MM.1S (cell line): ENCODE results near the gene KRTAP5-3.

Source experiments
- DNase-seq: peaks from one replicate; pipeline ENCODE4 v3.0.0-alpha.2; 2015
- H2AFZ ChIP-seq: fragments of 300-600 bp; sonication (generic); 2 replicates; pipeline ENCODE4 v1.6.0; 2016; ENCODE audit warnings: antibody characterized with exemption, low read length
- H3F3A ChIP-seq: fragments of 300-600 bp; sonication (generic); 2 replicates; pipeline ENCODE4 v1.6.1; 2016; ENCODE audit warnings: mild to moderate bottlenecking, antibody characterized with exemption, low read length, moderate library complexity, mixed read lengths; ENCODE audit not compliant: insufficient read depth
- H3K27ac ChIP-seq: fragments of 300-600 bp; sonication (generic); 2 replicates; pipeline ENCODE4 v1.5.1; 2016; ENCODE audit warnings: mild to moderate bottlenecking, low read length
- H3K27me3 ChIP-seq: fragments of 300-600 bp; sonication (generic); replicated peaks from 2 replicates; pipeline ENCODE4 v1.6.0; 2016; ENCODE audit warnings: low read length; ENCODE audit not compliant: insufficient read depth
- H3K36me3 ChIP-seq: fragments of 300-600 bp; sonication (generic); replicated peaks from 2 replicates; pipeline ENCODE4 v1.6.1; 2016; ENCODE audit warnings: mild to moderate bottlenecking, low read length, mixed read lengths; ENCODE audit not compliant: insufficient read depth
- H3K4me1 ChIP-seq: fragments of 300-600 bp; sonication (generic); 2 replicates; pipeline ENCODE4 v1.6.1; 2016; ENCODE audit warnings: low read length, mixed read lengths
- H3K4me2 ChIP-seq: fragments of 300-600 bp; sonication (generic); 2 replicates; pipeline ENCODE4 v1.6.0; 2016; ENCODE audit warnings: low read depth, low read length
- H3K4me3 ChIP-seq: fragments of 300-600 bp; sonication (generic); 2 replicates; pipeline ENCODE4 v1.5.1; 2016; ENCODE audit warnings: low read length, mixed read lengths
- H3K79me2 ChIP-seq: fragments of 300-600 bp; sonication (generic); 2 replicates; pipeline ENCODE4 v1.6.1; 2016; ENCODE audit warnings: mixed run types, low read length, mixed read lengths
- H3K9ac ChIP-seq: fragments of 300-600 bp; sonication (generic); 2 replicates; pipeline ENCODE4 v1.6.1; 2016; ENCODE audit warnings: low read length, mixed read lengths
- H3K9me2 ChIP-seq: fragments of 300-600 bp; sonication (generic); replicated peaks from 2 replicates; pipeline ENCODE4 v1.6.1; 2016; ENCODE audit warnings: mild to moderate bottlenecking, low read length, mixed read lengths; ENCODE audit not compliant: insufficient read depth
- H3K9me3 ChIP-seq: fragments of 300-600 bp; sonication (generic); replicated peaks from 2 replicates; pipeline ENCODE4 v1.6.1; 2016; ENCODE audit warnings: mild to moderate bottlenecking, low read length, mixed read lengths; ENCODE audit not compliant: insufficient read depth
- H4K20me1 ChIP-seq: fragments of 300-600 bp; sonication (generic); 2 replicates; pipeline ENCODE4 v1.6.1; 2016; ENCODE audit warnings: mild to moderate bottlenecking, low read length, moderate library complexity, mixed read lengths; ENCODE audit not compliant: insufficient read depth
- EZH2 ChIP-seq: fragments of 300-600 bp; sonication (generic); optimal IDR thresholded peaks from 2 replicates; pipeline ENCODE3; 2017; ENCODE audit warnings: low read depth, mild to moderate bottlenecking, antibody characterized with exemption, low read length, mixed read lengths
- EZH2phosphoT487 ChIP-seq: fragments of 300-600 bp; sonication (generic); IDR thresholded peaks from 2 replicates; pipeline ENCODE4 v1.6.1; 2018; ENCODE audit warnings: antibody characterized with exemption, low read length
- TF ChIP-seq, protein P1 (sequence below): fragments of 300-600 bp; sonication (generic); IDR thresholded peaks from 2 replicates; pipeline ENCODE4 v1.5.1; 2016; ENCODE audit warnings: antibody characterized with exemption, low read length, mixed read lengths

KRTAP5-3 gene

GRCh38 chr11:1564535-1565172, 43.6 kb downstream of the KRTAP5-3 start:
- no peak overlapping the region for H2AFZ ChIP-seq

DNA sequence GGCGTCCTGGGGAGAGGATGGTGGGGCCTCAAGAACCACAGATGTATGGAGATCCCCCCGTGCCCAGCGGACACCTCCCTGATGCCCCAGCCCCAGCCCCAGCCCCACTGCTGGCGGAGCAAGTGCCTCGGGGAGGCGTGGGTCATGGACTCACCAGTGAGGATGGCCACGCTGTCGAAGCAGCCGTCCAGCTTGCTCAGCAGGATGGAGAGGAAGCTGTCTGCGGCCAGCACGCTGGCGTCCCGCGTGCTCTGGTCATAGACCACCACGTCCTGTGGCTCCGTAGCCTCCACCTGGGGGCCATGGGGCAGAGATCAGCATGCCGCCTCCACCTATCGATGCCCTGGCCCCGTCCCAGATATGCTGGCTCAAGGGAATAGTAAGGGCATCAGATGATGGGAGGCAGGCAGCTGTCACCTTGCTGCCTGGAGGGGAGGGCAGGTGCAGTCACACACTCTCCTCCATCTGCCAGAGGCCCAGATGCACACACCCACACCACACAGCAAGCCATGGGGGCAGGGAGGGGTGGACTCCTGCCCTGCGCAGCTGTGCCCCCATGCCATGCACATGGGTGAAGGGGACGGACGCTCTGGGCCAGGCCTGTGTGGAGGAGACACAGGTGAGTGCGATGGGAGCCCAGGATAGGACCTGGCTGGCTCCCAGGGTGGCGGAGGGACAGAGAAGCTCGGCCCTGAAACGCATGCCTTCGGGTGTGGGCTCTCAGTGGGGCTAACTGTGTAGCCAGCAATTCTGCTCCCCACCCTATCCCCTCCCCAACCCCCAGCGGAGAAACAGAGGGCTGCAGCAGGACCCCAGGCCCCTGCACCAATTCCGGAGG, 44.3 kb downstream of the KRTAP5-3 start:
- H4K20me1 ChIP-seq: no peaks in the 10 kb centered on the region
- no peaks in the 10 kb centered on the region for H3K9me3 ChIP-seq
- no peak overlapping the region for H3K27ac ChIP-seq
- peaks cover 77% of the 10 kb centered on the region for H3K27me3 ChIP-seq
- H3K79me2 ChIP-seq: no peaks in the 10 kb centered on the region
- H3K36me3 ChIP-seq: no peaks in the 10 kb centered on the region
- no peak overlapping the region for H2AFZ ChIP-seq
- no peak overlapping the region for H3K9ac ChIP-seq
- H3K4me3 ChIP-seq: no peak overlapping the region
- no peak for DNase-seq
- TF ChIP-seq, protein P1, sequence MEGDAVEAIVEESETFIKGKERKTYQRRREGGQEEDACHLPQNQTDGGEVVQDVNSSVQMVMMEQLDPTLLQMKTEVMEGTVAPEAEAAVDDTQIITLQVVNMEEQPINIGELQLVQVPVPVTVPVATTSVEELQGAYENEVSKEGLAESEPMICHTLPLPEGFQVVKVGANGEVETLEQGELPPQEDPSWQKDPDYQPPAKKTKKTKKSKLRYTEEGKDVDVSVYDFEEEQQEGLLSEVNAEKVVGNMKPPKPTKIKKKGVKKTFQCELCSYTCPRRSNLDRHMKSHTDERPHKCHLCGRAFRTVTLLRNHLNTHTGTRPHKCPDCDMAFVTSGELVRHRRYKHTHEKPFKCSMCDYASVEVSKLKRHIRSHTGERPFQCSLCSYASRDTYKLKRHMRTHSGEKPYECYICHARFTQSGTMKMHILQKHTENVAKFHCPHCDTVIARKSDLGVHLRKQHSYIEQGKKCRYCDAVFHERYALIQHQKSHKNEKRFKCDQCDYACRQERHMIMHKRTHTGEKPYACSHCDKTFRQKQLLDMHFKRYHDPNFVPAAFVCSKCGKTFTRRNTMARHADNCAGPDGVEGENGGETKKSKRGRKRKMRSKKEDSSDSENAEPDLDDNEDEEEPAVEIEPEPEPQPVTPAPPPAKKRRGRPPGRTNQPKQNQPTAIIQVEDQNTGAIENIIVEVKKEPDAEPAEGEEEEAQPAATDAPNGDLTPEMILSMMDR: no peak
- TF ChIP-seq EZH2phosphoT487: no peak
- no peak for TF ChIP-seq EZH2
- H3K9me2 ChIP-seq: no peaks in the 10 kb centered on the region
- no peaks in the 10 kb centered on the region for H3K4me1 ChIP-seq
- H3K4me2 ChIP-seq: no peak overlapping the region
- H3F3A ChIP-seq: no peaks in the 10 kb centered on the region

More at GRCh38 chr11:1564535-1565172, 43.6 kb downstream of the KRTAP5-3 start:
- Histone ChIP-seq H3K79me2 (no peaks in the 10 kb centered on the region), H3K9me3 (no peaks in the 10 kb centered on the region), H3K9ac (no peak overlapping the region), H3K4me2 (no peak overlapping the region), H3K27ac (no peak overlapping the region), H3K36me3 (no peaks in the 10 kb centered on the region), H3K9me2 (no peaks in the 10 kb centered on the region), H3K27me3 (peaks cover 76% of the 10 kb centered on the region), H3K4me1 (no peaks in the 10 kb centered on the region), H3K4me3 (no peak overlapping the region), H3F3A (no peaks in the 10 kb centered on the region), H4K20me1 (no peaks in the 10 kb centered on the region)
- TF ChIP-seq EZH2 (no peak), EZH2phosphoT487 (no peak)
- TF ChIP-seq, protein P1: no peak
- DNase-seq: peak; percentile 20

DNA sequence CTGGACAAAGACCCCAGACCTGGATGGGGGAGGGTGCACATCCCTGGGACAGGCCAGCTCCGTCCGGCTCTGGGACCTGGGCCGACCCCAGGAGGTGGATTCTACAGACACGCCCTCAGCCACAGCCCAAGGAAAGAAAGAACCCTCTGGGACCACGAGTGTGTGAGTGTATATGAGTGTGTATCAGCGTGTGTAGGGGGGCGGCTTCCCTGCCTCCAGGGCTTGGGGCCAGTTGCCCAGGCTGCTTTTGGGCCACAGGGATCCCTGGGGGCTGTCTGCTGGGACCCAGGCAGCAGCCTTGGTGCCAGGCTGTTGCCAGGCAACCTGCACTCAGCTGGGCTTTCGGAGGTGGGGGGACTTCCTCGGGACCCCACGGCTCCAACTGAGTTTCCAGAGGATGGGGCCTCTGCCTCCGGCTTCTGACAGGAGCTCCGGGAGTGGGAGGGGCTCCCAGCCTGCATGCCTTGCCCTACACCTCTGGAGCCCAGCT, 45.1 kb downstream of the KRTAP5-3 start:
- Histone ChIP-seq H3K4me3 (no peak overlapping the region), H3K4me2 (no peak overlapping the region), H3K27me3 (peaks cover 77% of the 10 kb centered on the region), H3K9ac (no peak overlapping the region), H3K4me1 (no peaks in the 10 kb centered on the region), H3K9me2 (no peaks in the 10 kb centered on the region), H4K20me1 (no peaks in the 10 kb centered on the region), H3K36me3 (no peaks in the 10 kb centered on the region), H3K9me3 (no peaks in the 10 kb centered on the region), H3F3A (no peaks in the 10 kb centered on the region), H3K27ac (no peak overlapping the region), H2AFZ (no peak overlapping the region), H3K79me2 (no peaks in the 10 kb centered on the region)
- TF ChIP-seq EZH2 (no peak), EZH2phosphoT487 (no peak)
- TF ChIP-seq, protein P1: no peak
- no peak for DNase-seq
